SU-DHL-6 (cell line): ENCODE results near the gene METRN.

Experiments used
- H2AFZ ChIP-seq: fragments of 200-600 bp; sonication (generic); 2 replicates; pipeline ENCODE4 v1.6.1; 2014; ENCODE audit warnings: low read depth, mild to moderate bottlenecking, moderate library complexity, mixed read lengths, antibody characterized with exemption, low read length; ENCODE audit not compliant: severe bottlenecking
- H3F3A ChIP-seq: fragments of 200-600 bp; shearing (Covaris generic); 2 replicates; pipeline ENCODE4 v1.6.0; 2016; ENCODE audit warnings: antibody characterized with exemption, mild to moderate bottlenecking; ENCODE audit not compliant: insufficient read depth
- H3K27ac ChIP-seq: fragments of 200-600 bp; sonication (generic); 2 replicates; pipeline ENCODE4 v1.5.1; 2016; ENCODE audit warnings: low read depth, mild to moderate bottlenecking, low read length, moderate library complexity, mixed read lengths
- H3K27me3 ChIP-seq: fragments of 200-600 bp; sonication (generic), shearing (Covaris generic); 2 replicates; pipeline ENCODE4 v1.6.0; 2014; ENCODE audit warnings: mild to moderate bottlenecking, low read length
- H3K36me3 ChIP-seq: fragments of 200-600 bp; sonication (generic); 2 replicates; pipeline ENCODE4 v1.6.1; 2014; ENCODE audit warnings: mild to moderate bottlenecking, low read length, mixed read lengths
- H3K4me2 ChIP-seq: fragments of 300-600, 200-600 bp; shearing (Covaris generic), sonication (generic); 2 replicates; pipeline ENCODE4 v1.6.0; 2014; ENCODE audit warnings: low read length, low read depth, mild to moderate bottlenecking; ENCODE audit not compliant: poor library complexity, severe bottlenecking
- H3K4me3 ChIP-seq: fragments of 200-600 bp; sonication (generic); 2 replicates; pipeline ENCODE4 v1.5.1; 2014; ENCODE audit warnings: antibody characterized with exemption, low read length, mild to moderate bottlenecking, mixed read lengths; ENCODE audit not compliant: insufficient read depth, poor library complexity, severe bottlenecking
- H3K79me2 ChIP-seq: fragments of 200-600 bp; sonication (generic); 2 replicates; pipeline ENCODE4 v1.6.1; 2014; ENCODE audit warnings: mild to moderate bottlenecking, low read length, moderate library complexity; ENCODE audit not compliant: insufficient read depth
- H3K9ac ChIP-seq: fragments of 200-600 bp; sonication (generic); 2 replicates; pipeline ENCODE4 v1.7.0; 2014; ENCODE audit warnings: mild to moderate bottlenecking, low read length
- H3K9me2 ChIP-seq: fragments of 200-600 bp; sonication (generic); replicated peaks from 2 replicates; pipeline ENCODE4 v1.6.1; 2014; ENCODE audit warnings: low read length; ENCODE audit not compliant: insufficient read depth
- H3K9me3 ChIP-seq: fragments of 200-600 bp; sonication (generic); 2 replicates; pipeline ENCODE4 v1.6.1; 2014; ENCODE audit warnings: low read length, mixed read lengths; ENCODE audit not compliant: insufficient read depth
- H4K20me1 ChIP-seq: fragments of 200-600 bp; sonication (generic); 2 replicates; pipeline ENCODE4 v1.6.1; 2014; ENCODE audit warnings: low read depth, mild to moderate bottlenecking, antibody characterized with exemption, low read length, moderate library complexity, mixed read lengths
- CTCF ChIP-seq: fragments of 200-600 bp; sonication (generic); IDR thresholded peaks from one replicate; pipeline ENCODE4 v1.5.1; 2017; ENCODE audit warnings: antibody characterized with exemption, mild to moderate bottlenecking, low read length, moderate library complexity; ENCODE audit not compliant: insufficient read depth, poor library complexity, severe bottlenecking
- EZH2phosphoT487 ChIP-seq: fragments of 200-600 bp; sonication (generic), shearing (Covaris generic); conservative IDR thresholded peaks from 2 replicates; pipeline ENCODE4 v1.6.1; 2018; ENCODE audit warnings: mild to moderate bottlenecking, antibody characterized with exemption, low read length, moderate library complexity, mixed read lengths

The METRN gene

GRCh38 chr16:714558-715476 is at the start of gene METRN:
Gene METRN (plus strand): TSS chr16:715118. CDS start chr16:715290, 172 bp downstream.
- H3K9me3 ChIP-seq: no peaks in the 10 kb centered on the region
- H3K4me3 ChIP-seq: peak within 1 kb of the TSS; percentile 36
- no peaks in the 10 kb centered on the region for H4K20me1 ChIP-seq
- no peaks in the 10 kb centered on the region for H3K9me2 ChIP-seq
- no peaks in the 10 kb centered on the region for H3K79me2 ChIP-seq
- H3F3A ChIP-seq: no peaks in the 10 kb centered on the region
- H3K4me2 ChIP-seq: peak within 1 kb of the TSS; percentile 44
- TF ChIP-seq CTCF: no peak
- TF ChIP-seq EZH2phosphoT487: no peak
- peak within 1 kb of the TSS; percentile 35; the same call in 1 of the 2 replicates for H3K9ac ChIP-seq
- H3K27ac ChIP-seq: no peak within 1 kb of the TSS
- no peaks in the 10 kb centered on the region for H3K36me3 ChIP-seq
- H2AFZ ChIP-seq: no peak within 1 kb of the TSS
- H3K27me3 ChIP-seq: no peaks in the 10 kb centered on the region

GRCh38 chr16:666572-666971 is 48.3 kb upstream of the METRN start:
- Histone ChIP-seq H2AFZ (no peak overlapping the region), H3K36me3 (no peaks in the 10 kb centered on the region), H3K27me3 (no peaks in the 10 kb centered on the region), H3K9me2 (no peaks in the 10 kb centered on the region), H3K9ac (no peak overlapping the region), H3K27ac (no peak overlapping the region), H3K4me3 (no peak overlapping the region), H3K4me2 (no peak overlapping the region), H4K20me1 (no peaks in the 10 kb centered on the region), H3F3A (no peaks in the 10 kb centered on the region), H3K9me3 (no peaks in the 10 kb centered on the region), H3K79me2 (peaks cover 8% of the 10 kb centered on the region; the same call in 1 of the 2 replicates)
- no peak for TF ChIP-seq EZH2phosphoT487
- TF ChIP-seq CTCF: no peak

- no peak overlapping the region for H3K27ac ChIP-seq
- no peaks in the 10 kb centered on the region for H3F3A ChIP-seq
- H3K4me2 ChIP-seq: peak overlapping the region; percentile 26
- H3K36me3 ChIP-seq: no peaks in the 10 kb centered on the region
- H3K27me3 ChIP-seq: no peaks in the 10 kb centered on the region
- no peaks in the 10 kb centered on the region for H3K9me3 ChIP-seq
- H4K20me1 ChIP-seq: no peaks in the 10 kb centered on the region
- TF ChIP-seq EZH2phosphoT487 (no peak), CTCF (no peak)
- no peak overlapping the region for H2AFZ ChIP-seq
- peak overlapping the region; percentile 96 for H3K9ac ChIP-seq
- peaks cover 8% of the 10 kb centered on the region; the same call in 1 of the 2 replicates for H3K79me2 ChIP-seq
- no peak overlapping the region for H3K4me3 ChIP-seq
- H3K9me2 ChIP-seq: no peaks in the 10 kb centered on the region
Observed at GRCh38 chr16:667113-667779, 47.7 kb upstream of the METRN start.
